DOHH2 (cell line): ENCODE results near the gene PLCB2.

Source experiments
- EZH2phosphoT487 ChIP-seq: fragments of 200-600 bp; sonication (generic); IDR thresholded peaks from 2 replicates; pipeline ENCODE4 v1.6.1; 2017; ENCODE audit warnings: borderline replicate concordance, mild to moderate bottlenecking, antibody characterized with exemption, low read length, moderate library complexity, mixed read lengths
- TF ChIP-seq, protein P1 (sequence below): fragments of 200-600 bp; sonication (generic); IDR thresholded peaks from one replicate; pipeline ENCODE4 v1.5.1; 2014; ENCODE audit warnings: antibody characterized with exemption, mild to moderate bottlenecking, low read depth, low read length; ENCODE audit not compliant: poor library complexity, severe bottlenecking

DNA sequence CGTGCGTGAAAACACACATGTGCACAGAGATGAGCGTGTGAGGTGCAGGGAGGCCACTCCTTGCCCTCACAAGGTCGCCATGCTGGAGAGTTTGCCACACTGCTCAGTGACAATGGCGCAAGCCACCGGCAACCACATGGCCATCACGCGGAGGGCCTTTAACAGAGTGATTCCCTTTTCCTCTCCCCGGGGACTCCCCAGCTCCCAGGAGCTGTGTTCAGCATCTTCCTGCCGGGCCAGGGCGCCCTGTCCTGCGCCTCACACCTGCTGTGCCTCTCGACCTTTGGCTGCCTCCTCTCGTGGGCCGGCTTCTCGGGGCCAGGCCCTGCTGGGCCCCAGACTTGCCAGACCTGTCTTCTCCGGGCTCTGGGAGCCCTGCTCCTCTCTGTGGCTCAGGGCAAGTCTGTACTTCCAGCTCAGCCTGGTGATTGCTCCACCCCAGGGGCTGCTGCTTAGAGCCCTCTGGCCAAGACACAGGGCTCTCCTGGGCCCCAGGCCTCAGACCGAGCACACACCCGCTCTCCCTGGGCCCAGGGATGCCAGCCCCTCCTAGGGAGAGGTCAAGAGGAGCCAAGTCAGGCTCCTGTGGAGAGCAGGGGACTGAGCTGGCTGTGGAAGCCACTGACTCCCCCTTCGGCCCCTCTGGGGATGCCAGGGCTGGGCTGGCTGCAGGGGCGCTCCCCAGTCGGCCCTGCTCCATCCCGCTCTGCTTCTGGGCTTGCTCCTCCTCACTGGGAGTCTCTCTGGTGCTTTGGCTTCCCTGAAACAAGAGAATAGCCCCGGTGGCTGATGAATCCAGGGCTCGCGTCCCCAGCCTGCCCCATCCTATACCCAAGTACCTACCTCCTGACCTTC, 27.4 kb upstream of the PLCB2 start:
- TF ChIP-seq, protein P1, sequence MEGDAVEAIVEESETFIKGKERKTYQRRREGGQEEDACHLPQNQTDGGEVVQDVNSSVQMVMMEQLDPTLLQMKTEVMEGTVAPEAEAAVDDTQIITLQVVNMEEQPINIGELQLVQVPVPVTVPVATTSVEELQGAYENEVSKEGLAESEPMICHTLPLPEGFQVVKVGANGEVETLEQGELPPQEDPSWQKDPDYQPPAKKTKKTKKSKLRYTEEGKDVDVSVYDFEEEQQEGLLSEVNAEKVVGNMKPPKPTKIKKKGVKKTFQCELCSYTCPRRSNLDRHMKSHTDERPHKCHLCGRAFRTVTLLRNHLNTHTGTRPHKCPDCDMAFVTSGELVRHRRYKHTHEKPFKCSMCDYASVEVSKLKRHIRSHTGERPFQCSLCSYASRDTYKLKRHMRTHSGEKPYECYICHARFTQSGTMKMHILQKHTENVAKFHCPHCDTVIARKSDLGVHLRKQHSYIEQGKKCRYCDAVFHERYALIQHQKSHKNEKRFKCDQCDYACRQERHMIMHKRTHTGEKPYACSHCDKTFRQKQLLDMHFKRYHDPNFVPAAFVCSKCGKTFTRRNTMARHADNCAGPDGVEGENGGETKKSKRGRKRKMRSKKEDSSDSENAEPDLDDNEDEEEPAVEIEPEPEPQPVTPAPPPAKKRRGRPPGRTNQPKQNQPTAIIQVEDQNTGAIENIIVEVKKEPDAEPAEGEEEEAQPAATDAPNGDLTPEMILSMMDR, result no peak
- no peak for TF ChIP-seq EZH2phosphoT487
